Hepatocyte (in vitro differentiated cells): ENCODE data around the gene CLCNKB.

ENCODE experiments used
- EZH2 ChIP-seq: fragments of 200-600 bp; sonication (generic); IDR thresholded peaks from 2 replicates; pipeline ENCODE4 v1.6.1; 2016; ENCODE audit warnings: antibody characterized with exemption, mild to moderate bottlenecking, borderline replicate concordance
- TF ChIP-seq, protein P1 (sequence below): fragments of 200-600 bp; sonication (generic); IDR thresholded peaks from 2 replicates; pipeline ENCODE4 v1.5.1; 2016; ENCODE audit warnings: antibody characterized with exemption, mild to moderate bottlenecking; ENCODE audit not compliant: poor library complexity

DNA sequence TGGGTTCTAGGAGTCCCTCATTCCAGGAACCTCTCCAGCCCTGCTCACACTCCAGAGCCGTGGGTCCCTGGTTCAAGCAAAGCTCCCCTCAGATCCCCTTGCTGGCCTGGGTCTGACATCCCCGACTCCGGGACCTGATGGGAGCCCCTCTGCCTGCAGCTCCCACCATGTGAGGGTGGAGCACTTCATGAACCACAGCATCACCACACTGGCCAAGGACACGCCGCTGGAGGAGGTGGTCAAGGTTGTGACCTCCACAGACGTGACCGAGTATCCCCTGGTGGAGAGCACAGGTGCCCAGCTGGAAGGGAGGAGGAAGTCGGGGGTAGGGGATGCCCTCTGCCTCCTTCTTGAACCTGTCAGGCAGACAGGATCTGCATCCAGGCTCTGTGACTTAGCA lies 12.0 kb upstream of the CLCNKB start:
- TF ChIP-seq, protein P1, sequence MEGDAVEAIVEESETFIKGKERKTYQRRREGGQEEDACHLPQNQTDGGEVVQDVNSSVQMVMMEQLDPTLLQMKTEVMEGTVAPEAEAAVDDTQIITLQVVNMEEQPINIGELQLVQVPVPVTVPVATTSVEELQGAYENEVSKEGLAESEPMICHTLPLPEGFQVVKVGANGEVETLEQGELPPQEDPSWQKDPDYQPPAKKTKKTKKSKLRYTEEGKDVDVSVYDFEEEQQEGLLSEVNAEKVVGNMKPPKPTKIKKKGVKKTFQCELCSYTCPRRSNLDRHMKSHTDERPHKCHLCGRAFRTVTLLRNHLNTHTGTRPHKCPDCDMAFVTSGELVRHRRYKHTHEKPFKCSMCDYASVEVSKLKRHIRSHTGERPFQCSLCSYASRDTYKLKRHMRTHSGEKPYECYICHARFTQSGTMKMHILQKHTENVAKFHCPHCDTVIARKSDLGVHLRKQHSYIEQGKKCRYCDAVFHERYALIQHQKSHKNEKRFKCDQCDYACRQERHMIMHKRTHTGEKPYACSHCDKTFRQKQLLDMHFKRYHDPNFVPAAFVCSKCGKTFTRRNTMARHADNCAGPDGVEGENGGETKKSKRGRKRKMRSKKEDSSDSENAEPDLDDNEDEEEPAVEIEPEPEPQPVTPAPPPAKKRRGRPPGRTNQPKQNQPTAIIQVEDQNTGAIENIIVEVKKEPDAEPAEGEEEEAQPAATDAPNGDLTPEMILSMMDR, result no peak
- no peak for TF ChIP-seq EZH2
